Measurements from ENCODE around the gene CRIP2. TPM values are rescaled to one million over a fixed set of nuclear protein-coding genes. Genes with fewer than 3 reads are reported as not detected.

CRIP2 gene
- total and polyA plus RNA-seq, 4 donors, result 4.3 to 40.0 (median 20.7) TPM

GRCh38 chr14:105476831-105477659, 2.4 kb downstream of the CRIP2 start:
- Histone ChIP-seq H3K9ac (ENCODE audit: low read depth in 1 of 2, low read length in 2 of 2) (peak overlapping the region in 1 of 2 donors; percentile 17), H3K4me1 (ENCODE audit: control insufficient read depth in 4 of 4, insufficient read depth in 4 of 4, low read length in 3 of 4) (peaks cover 33 to 66% (median 46%) of the 10 kb centered on the region in 4 donors), H3K4me3 (ENCODE audit: low read depth in 1 of 3, low read length in 3 of 3) (peak overlapping the region in 2 of 3 donors; percentile 10 to 36), H3K9me3 (ENCODE audit: control insufficient read depth in 4 of 4, low read length in 3 of 4) (no peaks in the 10 kb centered on the region), H3K36me3 (ENCODE audit: control insufficient read depth in 4 of 4, insufficient read depth in 3 of 4, low read depth in 1 of 4, low read length in 3 of 4) (no peaks in the 10 kb centered on the region), H3K27me3 (ENCODE audit: control insufficient read depth in 4 of 4, insufficient read depth in 4 of 4, low read length in 3 of 4) (no peaks in the 10 kb centered on the region), H3K27ac (ENCODE audit: low read depth in 1 of 2, low read length in 2 of 2) (peak overlapping the region; percentile 88 to 94)
- 62% methylated on average over 16 of the region's 16 CpGs for WGBS
- DNase-seq (ENCODE audit: low spot score), result no peak
- TF ChIP-seq RXRA (IDR thresholded peaks at IDR 0.05) (no peak), ZBTB33 (IDR thresholded peaks at IDR 0.05) (no peak), TAF1 (conservative IDR thresholded peaks at IDR 0.05) (no peak), SP1 (IDR thresholded peaks at IDR 0.05) (no peak), CTCF (IDR thresholded peaks at IDR 0.05; ENCODE audit: low read depth, low read length, missing input control) (no peak)

- peak overlapping the region in 1 of 2 donors; percentile 88 for H3K27ac ChIP-seq (ENCODE audit: low read depth in 1 of 2, low read length in 2 of 2)
- H3K9ac ChIP-seq (ENCODE audit: low read depth in 1 of 2, low read length in 2 of 2), result no peak overlapping the region
- no peaks in the 10 kb centered on the region for H3K27me3 ChIP-seq (ENCODE audit: control insufficient read depth in 4 of 4, insufficient read depth in 4 of 4, low read length in 3 of 4)
- WGBS, result 46% methylated on average over 55 of the region's 56 CpGs
- no peaks in the 10 kb centered on the region for H3K36me3 ChIP-seq (ENCODE audit: control insufficient read depth in 4 of 4, insufficient read depth in 3 of 4, low read depth in 1 of 4, low read length in 3 of 4)
- H3K4me1 ChIP-seq (ENCODE audit: control insufficient read depth in 4 of 4, insufficient read depth in 4 of 4, low read length in 3 of 4), result peaks cover 32 to 64% (median 46%) of the 10 kb centered on the region in 4 donors
- no peak for DNase-seq (ENCODE audit: low spot score)
- TF ChIP-seq RAD21 (IDR thresholded peaks at IDR 0.05) (no peak), EGR1 (IDR thresholded peaks at IDR 0.05; ENCODE audit: low read depth in 2 of 2) (no peak), TAF1 (conservative IDR thresholded peaks at IDR 0.05) (no peak), HNF4A (conservative IDR thresholded peaks at IDR 0.05) (no peak), ATF3 (IDR thresholded peaks at IDR 0.05) (no peak), RXRA (IDR thresholded peaks at IDR 0.05) (no peak), FOXA2 (IDR thresholded peaks at IDR 0.05) (no peak), CTCF (IDR thresholded peaks at IDR 0.05; ENCODE audit: low read depth, low read length, missing input control) (no peak), SP1 (IDR thresholded peaks at IDR 0.05) (no peak), ZBTB33 (IDR thresholded peaks at IDR 0.05) (no peak), HNF4G (IDR thresholded peaks at IDR 0.05) (no peak), JUND (IDR thresholded peaks at IDR 0.05) (no peak), MAX (IDR thresholded peaks at IDR 0.05) (no peak), REST (IDR thresholded peaks at IDR 0.05) (no peak)
- H3K9me3 ChIP-seq (ENCODE audit: control insufficient read depth in 4 of 4, low read length in 3 of 4), result no peaks in the 10 kb centered on the region
- H3K4me3 ChIP-seq (ENCODE audit: low read depth in 1 of 3, low read length in 3 of 3), result no peak overlapping the region
Observed at GRCh38 chr14:105477660-105478397, 3.2 kb downstream of the CRIP2 start.

All from liver (tissue), 9 donors.